C1 segment of cervical spinal cord (tissue), 14 donors: ENCODE results near the gene TIAM2.
A peak's percentile ranks its signal among the peaks of the same experiment; 100 is the strongest.

Experiments
- DNase-seq, 14 donors: peaks; one replicate each; lab custom pipeline; 2025; lab: John Stamatoyannopoulos, UW

Gene TIAM2

GRCh38 chr6:155126727-155127439 lies 131.8 kb downstream of the TIAM2 start:
- peak in 1 of 14 donors; percentile 26 for DNase-seq

GRCh38 chr6:155128977-155129376 lies 133.9 kb downstream of the TIAM2 start:
- DNase-seq, result no peak

GRCh38 chr6:155129744-155130143 lies 134.6 kb downstream of the TIAM2 start:
- DNase-seq, result no peak

- DNase-seq, result no peak
Measured at GRCh38 chr6:155130161-155130853, 135.2 kb downstream of the TIAM2 start.

GRCh38 chr6:155132617-155133016 lies 137.5 kb downstream of the TIAM2 start:
- no peak for DNase-seq

GRCh38 chr6:155141002-155141401 lies 145.9 kb downstream of the TIAM2 start:
- DNase-seq, result no peak

- no peak for DNase-seq
Measured at GRCh38 chr6:155141512-155141911, 146.4 kb downstream of the TIAM2 start.

- DNase-seq, result no peak
Measured at GRCh38 chr6:155142168-155143028, 147.3 kb downstream of the TIAM2 start.

- DNase-seq, result no peak
Measured at GRCh38 chr6:155143029-155143577, 148.0 kb downstream of the TIAM2 start.

GRCh38 chr6:155143578-155144106 lies 148.5 kb downstream of the TIAM2 start:
- DNase-seq, result no peak

GRCh38 chr6:155146205-155146604 lies 151.1 kb downstream of the TIAM2 start:
- DNase-seq, result no peak

GRCh38 chr6:155147958-155148663 lies 153.0 kb downstream of the TIAM2 start:
- DNase-seq, result peak in 3 of 14 donors; percentile 14 to 91 (median 15)

GRCh38 chr6:155150967-155151671 lies 156.0 kb downstream of the TIAM2 start:
- DNase-seq, result no peak

GRCh38 chr6:155152211-155153076 lies 157.3 kb downstream of the TIAM2 start:
- no peak for DNase-seq

- peak in 1 of 14 donors; percentile 17 for DNase-seq
Measured at GRCh38 chr6:155154158-155154830, 159.2 kb downstream of the TIAM2 start.

GRCh38 chr6:155155787-155156447 lies 160.8 kb downstream of the TIAM2 start:
- no peak for DNase-seq

GRCh38 chr6:155157101-155157500 lies 162.0 kb downstream of the TIAM2 start:
- no peak for DNase-seq
